ENCODE data around the gene STK32B. TPM values are rescaled to one million over a fixed set of nuclear protein-coding genes. Genes with fewer than 3 reads are reported as not detected.

The STK32B gene
- polyA plus RNA-seq, 2 donors = 0.22 to 0.24 TPM

DNA sequence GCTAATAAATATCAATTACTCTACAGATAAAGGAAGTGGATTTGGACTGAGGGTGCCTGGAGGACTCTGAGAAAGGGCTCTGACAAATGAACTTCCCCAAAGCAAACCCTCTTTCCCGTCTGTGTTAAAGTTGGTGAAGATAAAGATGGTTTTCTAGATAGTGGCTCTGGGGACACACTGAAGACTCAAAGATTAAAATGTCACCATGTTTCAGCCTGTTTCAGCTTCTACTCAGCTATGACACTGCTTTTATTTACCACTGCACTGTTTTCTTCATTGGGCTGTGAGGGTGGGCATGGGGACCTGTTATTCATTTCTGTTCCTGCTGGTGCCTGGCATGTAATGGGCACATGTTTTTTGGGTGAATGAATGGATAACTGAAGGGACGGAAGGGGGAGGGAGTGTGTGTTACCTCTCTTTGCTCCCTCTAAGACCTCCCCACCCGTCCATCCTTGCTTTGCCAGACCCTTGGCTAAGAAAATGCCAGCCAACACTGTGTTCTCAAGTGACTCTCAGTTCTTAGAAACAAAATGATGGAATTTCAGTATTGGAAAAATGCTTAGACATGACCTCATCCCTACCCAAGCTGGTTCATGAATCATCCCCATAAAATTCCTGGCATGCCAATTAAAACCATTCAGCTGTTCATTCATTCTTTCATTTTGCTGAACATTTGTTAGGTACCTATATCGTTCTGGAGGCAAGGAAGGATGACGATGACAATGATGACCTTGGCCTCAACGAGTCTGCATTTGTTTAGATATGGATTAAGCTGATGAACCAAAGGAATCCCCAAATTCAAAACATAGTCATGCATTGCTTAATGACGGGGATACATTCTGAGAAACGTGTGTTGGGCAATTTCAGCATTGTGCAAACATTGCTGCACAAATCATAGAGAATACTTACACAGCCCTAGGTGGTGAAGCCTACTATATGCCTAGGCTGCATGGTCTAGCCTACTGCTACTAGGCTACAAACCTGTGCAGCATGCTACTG lies 13.4 kb upstream of the STK32B start:
- H3K36me3 ChIP-seq (ENCODE audit: control insufficient read depth in 2 of 2, insufficient read depth in 2 of 2, low read length in 1 of 2) = no peaks in the 10 kb centered on the region
- H3K27me3 ChIP-seq (ENCODE audit: control insufficient read depth in 1 of 2, insufficient read depth in 2 of 2, low read length in 2 of 2) = no peaks in the 10 kb centered on the region
- H3K4me3 ChIP-seq (ENCODE audit: low read depth in 1 of 2, low read length in 2 of 2) = no peak overlapping the region
- H3K27ac ChIP-seq (ENCODE audit: low read depth in 2 of 2, low read length in 1 of 2) = peak overlapping the region in 1 of 2 donors; percentile 1
- H3K4me1 ChIP-seq (ENCODE audit: control insufficient read depth in 2 of 2, insufficient read depth in 2 of 2, low read length in 1 of 2) = peaks cover 2 to 3% of the 10 kb centered on the region in 2 donors
- H3K9me3 ChIP-seq (ENCODE audit: control insufficient read depth in 2 of 2, insufficient read depth in 1 of 2, low read depth in 1 of 2, low read length in 1 of 2) = peaks cover 0 to 3% of the 10 kb centered on the region in 2 donors
- WGBS, 2 donors = 38 to 48% methylated on average over 8 of the region's 8 CpGs

DNA sequence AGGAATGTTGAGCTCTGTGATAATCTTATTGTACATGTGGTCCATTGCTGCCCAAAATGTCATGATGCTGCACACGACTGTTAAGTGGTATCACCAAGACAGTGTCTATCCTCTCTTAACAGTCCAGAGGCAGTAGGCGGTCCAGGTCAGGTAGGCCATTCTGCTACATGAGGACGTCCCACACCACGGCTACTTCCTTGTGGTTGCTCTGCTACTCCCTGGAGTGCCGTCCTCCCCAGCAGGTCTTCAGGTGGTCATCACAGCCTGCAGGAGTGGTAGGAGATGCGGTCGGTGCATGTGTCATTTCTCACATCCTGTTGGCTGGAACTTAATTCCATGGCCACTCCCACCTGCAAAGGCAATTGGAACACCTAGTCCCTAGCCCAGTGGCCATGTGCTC lies 11.5 kb upstream of the STK32B start:
- peaks cover 0 to 2% of the 10 kb centered on the region in 2 donors for H3K4me1 ChIP-seq (ENCODE audit: control insufficient read depth in 2 of 2, insufficient read depth in 2 of 2, low read length in 1 of 2)
- H3K36me3 ChIP-seq (ENCODE audit: control insufficient read depth in 2 of 2, insufficient read depth in 2 of 2, low read length in 1 of 2) = no peaks in the 10 kb centered on the region
- H3K27me3 ChIP-seq (ENCODE audit: control insufficient read depth in 1 of 2, insufficient read depth in 2 of 2, low read length in 2 of 2) = no peaks in the 10 kb centered on the region
- H3K9me3 ChIP-seq (ENCODE audit: control insufficient read depth in 2 of 2, insufficient read depth in 1 of 2, low read depth in 1 of 2, low read length in 1 of 2) = peaks cover 0 to 3% of the 10 kb centered on the region in 2 donors
- no peak overlapping the region for H3K27ac ChIP-seq (ENCODE audit: low read depth in 2 of 2, low read length in 1 of 2)
- no peak overlapping the region for H3K4me3 ChIP-seq (ENCODE audit: low read depth in 1 of 2, low read length in 2 of 2)
- WGBS, 2 donors = 90 to 92% methylated on average over 7 of the region's 7 CpGs

DNA sequence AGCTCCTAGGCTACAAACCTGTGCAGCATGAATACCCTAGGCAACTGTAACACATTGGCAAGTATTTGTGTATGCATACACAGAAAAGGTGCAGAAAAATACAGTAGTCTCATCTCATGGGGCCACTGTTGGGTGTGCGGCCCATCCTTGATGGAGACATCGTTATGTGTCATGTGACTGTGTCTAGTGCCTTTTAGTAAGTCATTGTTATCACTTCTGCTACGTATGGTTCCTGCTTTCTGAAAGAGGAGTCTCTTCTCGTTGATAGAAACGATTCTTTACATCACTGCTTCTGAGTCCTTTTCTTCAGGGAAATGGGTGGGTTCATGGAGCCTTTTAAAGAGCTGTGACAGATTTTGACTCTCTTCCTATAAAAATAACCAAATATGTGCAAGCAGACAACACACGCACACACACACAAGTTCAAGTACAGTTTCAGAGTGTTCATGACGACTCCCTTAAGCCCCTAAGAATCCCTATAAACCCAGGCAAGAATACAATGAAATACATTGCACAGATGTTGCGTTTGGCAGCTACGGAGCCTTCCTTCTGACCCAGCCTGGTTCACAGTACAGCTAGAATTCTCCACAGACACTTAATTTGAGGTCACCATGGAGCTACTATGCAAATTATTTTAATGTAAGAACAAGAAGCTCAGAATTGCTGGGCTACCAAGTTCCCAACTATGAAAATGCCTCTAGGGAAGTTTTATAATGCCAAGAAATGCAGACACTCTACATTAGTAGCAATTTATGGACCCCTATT lies 10.2 kb upstream of the STK32B start:
- Histone ChIP-seq H3K27me3 (ENCODE audit: control insufficient read depth in 1 of 2, insufficient read depth in 2 of 2, low read length in 2 of 2) (no peaks in the 10 kb centered on the region), H3K36me3 (ENCODE audit: control insufficient read depth in 2 of 2, insufficient read depth in 2 of 2, low read length in 1 of 2) (no peaks in the 10 kb centered on the region), H3K9me3 (ENCODE audit: control insufficient read depth in 2 of 2, insufficient read depth in 1 of 2, low read depth in 1 of 2, low read length in 1 of 2) (peaks cover 0 to 3% of the 10 kb centered on the region in 2 donors), H3K27ac (ENCODE audit: low read depth in 2 of 2, low read length in 1 of 2) (no peak overlapping the region), H3K4me3 (ENCODE audit: low read depth in 1 of 2, low read length in 2 of 2) (no peak overlapping the region), H3K4me1 (ENCODE audit: control insufficient read depth in 2 of 2, insufficient read depth in 2 of 2, low read length in 1 of 2) (peaks cover 0 to 2% of the 10 kb centered on the region in 2 donors)
- WGBS, 2 donors = 74 to 75% methylated on average over 9 of the region's 9 CpGs

DNA sequence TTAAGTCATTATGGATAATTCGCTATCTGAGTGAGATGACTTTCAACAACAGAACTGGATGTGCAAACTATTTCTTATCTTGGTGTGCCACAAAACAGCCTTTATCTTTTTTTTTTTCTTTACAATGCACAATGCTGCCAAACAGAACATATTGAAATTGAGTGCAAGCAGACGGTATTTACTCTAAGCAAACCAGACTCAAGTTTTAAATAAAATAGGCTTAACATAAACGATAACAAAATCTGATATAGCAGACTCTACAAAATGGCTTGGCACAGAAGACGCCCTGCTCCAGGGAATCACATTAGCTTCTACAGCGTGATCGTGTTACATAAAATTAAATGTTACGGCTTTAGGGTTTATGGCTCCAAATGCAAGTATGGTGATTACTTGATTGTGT lies 9.6 kb upstream of the STK32B start:
- no peak overlapping the region for H3K27ac ChIP-seq (ENCODE audit: low read depth in 2 of 2, low read length in 1 of 2)
- 51 to 56% methylated on average over 7 of the region's 7 CpGs for WGBS, 2 donors
- peaks cover 0 to 3% of the 10 kb centered on the region in 2 donors for H3K9me3 ChIP-seq (ENCODE audit: control insufficient read depth in 2 of 2, insufficient read depth in 1 of 2, low read depth in 1 of 2, low read length in 1 of 2)
- H3K4me3 ChIP-seq (ENCODE audit: low read depth in 1 of 2, low read length in 2 of 2) = no peak overlapping the region
- H3K4me1 ChIP-seq (ENCODE audit: control insufficient read depth in 2 of 2, insufficient read depth in 2 of 2, low read length in 1 of 2) = peaks cover 0 to 2% of the 10 kb centered on the region in 2 donors
- H3K27me3 ChIP-seq (ENCODE audit: control insufficient read depth in 1 of 2, insufficient read depth in 2 of 2, low read length in 2 of 2) = no peaks in the 10 kb centered on the region
- no peaks in the 10 kb centered on the region for H3K36me3 ChIP-seq (ENCODE audit: control insufficient read depth in 2 of 2, insufficient read depth in 2 of 2, low read length in 1 of 2)

DNA sequence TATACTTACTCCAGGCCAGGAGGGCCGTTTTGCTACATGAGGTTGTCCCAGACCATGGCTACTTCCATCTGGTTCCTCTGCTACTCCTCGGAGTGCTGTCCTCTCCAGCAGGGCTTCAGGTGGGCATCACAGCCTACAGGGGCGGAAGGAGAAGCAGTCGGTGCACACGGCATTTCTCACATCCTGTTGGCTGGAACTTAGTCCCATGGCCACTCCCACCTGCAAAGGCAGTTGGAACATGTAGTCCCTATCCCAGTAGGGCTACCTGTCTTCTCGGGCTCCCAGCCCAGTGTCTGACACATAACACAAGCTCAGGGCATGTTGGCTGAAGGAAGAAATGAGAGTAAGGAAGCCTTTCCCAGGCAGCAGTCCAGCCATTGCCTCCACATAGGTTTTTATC lies 7.7 kb upstream of the STK32B start:
- 60 to 64% methylated on average over 6 of the region's 6 CpGs for WGBS, 2 donors
- Histone ChIP-seq H3K27me3 (ENCODE audit: control insufficient read depth in 1 of 2, insufficient read depth in 2 of 2, low read length in 2 of 2) (no peaks in the 10 kb centered on the region), H3K36me3 (ENCODE audit: control insufficient read depth in 2 of 2, insufficient read depth in 2 of 2, low read length in 1 of 2) (no peaks in the 10 kb centered on the region), H3K9me3 (ENCODE audit: control insufficient read depth in 2 of 2, insufficient read depth in 1 of 2, low read depth in 1 of 2, low read length in 1 of 2) (peaks cover 0 to 3% of the 10 kb centered on the region in 2 donors), H3K27ac (ENCODE audit: low read depth in 2 of 2, low read length in 1 of 2) (no peak overlapping the region), H3K4me1 (ENCODE audit: control insufficient read depth in 2 of 2, insufficient read depth in 2 of 2, low read length in 1 of 2) (no peaks in the 10 kb centered on the region), H3K4me3 (ENCODE audit: low read depth in 1 of 2, low read length in 2 of 2) (no peak overlapping the region)

DNA sequence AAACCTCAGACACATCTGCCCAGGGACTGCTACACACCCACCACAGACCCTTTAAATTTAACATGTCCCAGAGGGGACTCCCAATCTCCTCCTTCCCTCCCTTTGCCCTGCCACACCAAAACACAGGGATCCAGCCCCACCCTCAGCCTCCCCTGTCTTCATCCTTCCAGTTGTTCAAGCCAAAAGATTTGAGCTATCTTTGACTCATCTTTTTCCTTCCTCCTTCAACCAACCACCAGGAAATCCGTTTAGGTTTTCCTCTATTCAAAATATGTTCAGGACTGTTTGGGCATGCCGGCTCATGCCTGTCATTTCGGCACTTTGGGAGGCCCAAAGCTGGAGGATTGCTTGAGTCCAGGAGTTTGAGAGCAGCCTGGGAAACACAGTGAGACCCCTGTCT lies 6.9 kb upstream of the STK32B start:
- no peaks in the 10 kb centered on the region for H3K36me3 ChIP-seq (ENCODE audit: control insufficient read depth in 2 of 2, insufficient read depth in 2 of 2, low read length in 1 of 2)
- peaks cover 0 to 3% of the 10 kb centered on the region in 2 donors for H3K9me3 ChIP-seq (ENCODE audit: control insufficient read depth in 2 of 2, insufficient read depth in 1 of 2, low read depth in 1 of 2, low read length in 1 of 2)
- H3K27me3 ChIP-seq (ENCODE audit: control insufficient read depth in 1 of 2, insufficient read depth in 2 of 2, low read length in 2 of 2) = no peaks in the 10 kb centered on the region
- no peak overlapping the region for H3K27ac ChIP-seq (ENCODE audit: low read depth in 2 of 2, low read length in 1 of 2)
- no peaks in the 10 kb centered on the region for H3K4me1 ChIP-seq (ENCODE audit: control insufficient read depth in 2 of 2, insufficient read depth in 2 of 2, low read length in 1 of 2)
- no peak overlapping the region for H3K4me3 ChIP-seq (ENCODE audit: low read depth in 1 of 2, low read length in 2 of 2)
- 41 to 55% methylated on average over 3 of the region's 3 CpGs for WGBS, 2 donors

DNA sequence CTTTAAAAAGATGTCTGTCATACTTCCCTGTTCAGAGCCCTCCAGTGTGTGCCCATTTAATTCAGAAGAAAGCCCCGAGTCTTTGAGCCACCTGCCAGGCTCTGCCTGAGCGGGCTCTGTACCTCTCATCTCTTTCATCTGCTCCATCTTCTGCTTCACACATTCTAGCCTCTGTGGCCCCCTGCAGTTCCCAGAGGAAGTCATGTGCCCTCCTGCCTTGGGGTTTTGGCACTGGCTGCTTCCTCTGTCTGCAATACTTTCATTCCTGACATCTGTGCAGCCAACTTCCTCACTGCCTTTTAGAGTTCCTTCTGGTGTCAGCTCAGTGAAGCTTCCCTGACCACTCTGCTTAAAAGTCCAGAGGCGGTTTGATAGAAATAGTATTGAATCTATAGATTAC lies 6.2 kb upstream of the STK32B start:
- Histone ChIP-seq H3K36me3 (ENCODE audit: control insufficient read depth in 2 of 2, insufficient read depth in 2 of 2, low read length in 1 of 2) (no peaks in the 10 kb centered on the region), H3K9me3 (ENCODE audit: control insufficient read depth in 2 of 2, insufficient read depth in 1 of 2, low read depth in 1 of 2, low read length in 1 of 2) (no peaks in the 10 kb centered on the region), H3K27ac (ENCODE audit: low read depth in 2 of 2, low read length in 1 of 2) (no peak overlapping the region), H3K27me3 (ENCODE audit: control insufficient read depth in 1 of 2, insufficient read depth in 2 of 2, low read length in 2 of 2) (no peaks in the 10 kb centered on the region), H3K4me1 (ENCODE audit: control insufficient read depth in 2 of 2, insufficient read depth in 2 of 2, low read length in 1 of 2) (no peaks in the 10 kb centered on the region), H3K4me3 (ENCODE audit: low read depth in 1 of 2, low read length in 2 of 2) (no peak overlapping the region)
- WGBS, 2 donors = 53 to 61% methylated on average over 3 of the region's 3 CpGs

DNA sequence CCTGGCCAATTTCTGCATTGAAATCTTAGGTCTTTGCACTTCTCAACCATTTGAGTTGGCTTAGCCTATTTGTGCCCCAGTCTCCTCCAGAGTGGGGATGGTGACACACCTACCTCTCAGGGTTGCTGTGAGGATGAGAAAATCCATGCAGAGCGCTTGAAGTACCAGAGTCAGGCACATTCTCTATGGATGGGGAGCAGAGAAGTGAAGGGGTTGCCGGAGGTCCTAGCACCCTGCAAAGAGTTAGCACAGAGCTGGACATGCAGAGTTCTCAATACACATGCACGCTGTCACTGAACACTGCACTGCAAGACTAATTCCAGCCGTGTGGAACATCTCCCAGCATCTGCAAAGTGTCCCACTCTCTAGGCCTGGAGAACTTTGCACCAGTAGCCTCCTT lies 2.6 kb upstream of the STK32B start:
- no peak overlapping the region for H3K4me3 ChIP-seq (ENCODE audit: low read depth in 1 of 2, low read length in 2 of 2)
- H3K27ac ChIP-seq (ENCODE audit: low read depth in 2 of 2, low read length in 1 of 2) = no peak overlapping the region
- H3K36me3 ChIP-seq (ENCODE audit: control insufficient read depth in 2 of 2, insufficient read depth in 2 of 2, low read length in 1 of 2) = no peaks in the 10 kb centered on the region
- no peaks in the 10 kb centered on the region for H3K4me1 ChIP-seq (ENCODE audit: control insufficient read depth in 2 of 2, insufficient read depth in 2 of 2, low read length in 1 of 2)
- H3K9me3 ChIP-seq (ENCODE audit: control insufficient read depth in 2 of 2, insufficient read depth in 1 of 2, low read depth in 1 of 2, low read length in 1 of 2) = no peaks in the 10 kb centered on the region
- peaks cover 0 to 3% of the 10 kb centered on the region in 2 donors for H3K27me3 ChIP-seq (ENCODE audit: control insufficient read depth in 1 of 2, insufficient read depth in 2 of 2, low read length in 2 of 2)
- WGBS, 2 donors = 86 to 89% methylated on average over 4 of the region's 4 CpGs

DNA sequence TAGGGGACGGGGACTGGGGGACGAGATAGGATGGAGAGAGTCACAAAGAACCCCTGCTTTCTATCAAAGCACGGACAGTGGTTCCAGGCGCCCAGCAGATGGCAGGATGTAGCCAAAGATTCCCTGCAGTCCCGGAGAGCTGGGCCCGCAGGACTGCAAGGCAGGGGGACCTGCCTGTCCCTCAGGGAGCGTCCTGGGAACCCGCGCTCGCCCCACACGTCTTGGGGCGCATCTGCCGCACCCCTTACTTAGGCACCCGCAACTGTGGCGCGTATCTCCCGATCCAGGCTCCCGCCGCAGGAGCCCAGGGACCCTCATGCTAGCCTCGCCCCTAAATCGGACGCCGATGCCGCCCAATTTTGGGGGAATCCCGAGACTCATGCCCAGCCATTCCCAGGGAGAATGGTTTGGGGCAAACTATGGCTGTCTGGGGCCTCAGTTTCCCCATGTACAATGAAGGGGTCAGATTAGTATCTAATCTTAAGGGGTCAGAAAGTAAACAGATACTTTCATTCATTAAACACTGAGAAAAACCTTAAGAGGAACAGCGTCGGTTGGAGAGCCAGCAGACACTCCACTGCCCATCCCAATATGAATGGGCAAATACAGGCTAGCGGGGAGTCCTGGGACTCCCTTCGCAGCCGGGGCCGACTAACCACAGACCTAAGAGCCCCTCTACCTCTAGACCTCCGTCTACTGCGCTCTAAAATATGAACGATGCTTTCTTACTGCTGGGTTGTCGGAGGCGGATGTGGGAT lies 581 bp upstream of the STK32B start:
- Histone ChIP-seq H3K4me1 (ENCODE audit: control insufficient read depth in 2 of 2, insufficient read depth in 2 of 2, low read length in 1 of 2) (no peaks in the 10 kb centered on the region), H3K9me3 (ENCODE audit: control insufficient read depth in 2 of 2, insufficient read depth in 1 of 2, low read depth in 1 of 2, low read length in 1 of 2) (no peaks in the 10 kb centered on the region), H3K27me3 (ENCODE audit: control insufficient read depth in 1 of 2, insufficient read depth in 2 of 2, low read length in 2 of 2) (peaks cover 0 to 3% of the 10 kb centered on the region in 2 donors), H3K27ac (ENCODE audit: low read depth in 2 of 2, low read length in 1 of 2) (no peak overlapping the region), H3K4me3 (ENCODE audit: low read depth in 1 of 2, low read length in 2 of 2) (peak overlapping the region; percentile 25 to 44), H3K36me3 (ENCODE audit: control insufficient read depth in 2 of 2, insufficient read depth in 2 of 2, low read length in 1 of 2) (no peaks in the 10 kb centered on the region)
- WGBS, 2 donors = 2% methylated on average over 30 to 36 of the region's 36 CpGs
